GM23338 (cell line): ENCODE results near the gene ADIPOR2. TPM values are rescaled to one million over a fixed set of nuclear protein-coding genes. Genes with fewer than 3 reads are reported as not detected.
"Not testable (repeated sequence)": the region's sequence is repeated elsewhere in the genome, so short reads cannot be mapped to it uniquely, and the experiment has no call there.

Source experiments
- ATAC-seq: fragments of 200-7000 bp; cut with Tn5 transposase; 3 replicates; pipeline ENCODE4 v1.9.1; 2020
- DNase-seq: peaks from one replicate; pipeline ENCODE4 v3.0.0-alpha.2; 2015; ENCODE audit warnings: low spot score
- H2AFZ ChIP-seq: fragments of 200-600 bp; sonication (generic); 2 replicates; pipeline ENCODE4 v1.8.0; 2016; ENCODE audit warnings: antibody characterized with exemption, mild to moderate bottlenecking, moderate library complexity
- H3F3A ChIP-seq: fragments of 200-600 bp; sonication (generic); replicated peaks from 2 replicates; pipeline ENCODE4 v1.8.0; 2017; ENCODE audit warnings: antibody characterized with exemption, mixed run types, low read depth
- H3K27ac ChIP-seq: fragments of 200-600 bp; sonication (generic); 2 replicates; pipeline ENCODE4 v1.6.1; 2016; ENCODE audit warnings: low read depth
- H3K27me3 ChIP-seq: fragments of 200-600 bp; sonication (generic); 2 replicates; pipeline ENCODE4 v1.8.0; 2016; ENCODE audit warnings: mild to moderate bottlenecking, mixed run types, moderate library complexity; ENCODE audit not compliant: insufficient read depth
- H3K36me3 ChIP-seq: fragments of 200-600 bp; sonication (generic); 2 replicates; pipeline ENCODE4 v1.8.0; 2016; ENCODE audit warnings: mild to moderate bottlenecking; ENCODE audit not compliant: insufficient read depth
- H3K4me1 ChIP-seq: fragments of 200-600 bp; sonication (generic); 2 replicates; pipeline ENCODE4 v1.8.0; 2016; ENCODE audit warnings: mild to moderate bottlenecking, moderate library complexity; ENCODE audit not compliant: insufficient read depth
- H3K4me2 ChIP-seq: fragments of 200-600 bp; sonication (generic); 2 replicates; pipeline ENCODE4 v1.7.1; 2017; ENCODE audit warnings: mixed run types
- H3K4me3 ChIP-seq: fragments of 200-600 bp; sonication (generic); 2 replicates; pipeline ENCODE4 v1.6.1; 2016; ENCODE audit warnings: mixed run types
- H3K79me2 ChIP-seq: fragments of 200-600 bp; sonication (generic); replicated peaks from 2 replicates; pipeline ENCODE4 v1.8.0; 2017; ENCODE audit warnings: mild to moderate bottlenecking; ENCODE audit not compliant: insufficient read depth
- H3K9me2 ChIP-seq: fragments of 200-600 bp; sonication (generic); 2 replicates; pipeline ENCODE4 v1.8.0; 2017; ENCODE audit not compliant: insufficient read depth
- H4K20me1 ChIP-seq: fragments of 200-600 bp; sonication (generic); replicated peaks from 2 replicates; pipeline ENCODE4 v1.8.0; 2017; ENCODE audit warnings: mild to moderate bottlenecking; ENCODE audit not compliant: insufficient read depth
- H3K27ac Mint-ChIP-seq: 2 replicates; pipeline ENCODE4 v1.8.0; 2020; ENCODE audit warnings: inconsistent platforms, mild to moderate bottlenecking, moderate library complexity, mixed read lengths
- H3K27me3 Mint-ChIP-seq: 3 replicates; pipeline ENCODE4 v1.8.0; 2022; ENCODE audit warnings: low read depth, mild to moderate bottlenecking, moderate library complexity, mixed read lengths, inconsistent platforms; ENCODE audit not compliant: insufficient read depth, poor library complexity
- H3K36me3 Mint-ChIP-seq: 3 replicates; pipeline ENCODE4 v1.8.0; 2021; ENCODE audit warnings: low read depth, mild to moderate bottlenecking, inconsistent platforms, moderate library complexity, mixed read lengths
- H3K4me1 Mint-ChIP-seq: 3 replicates; pipeline ENCODE4 v1.8.0; 2020; ENCODE audit warnings: mild to moderate bottlenecking, inconsistent platforms, mixed read lengths
- H3K4me3 Mint-ChIP-seq: 3 replicates; pipeline ENCODE4 v1.8.0; 2021; ENCODE audit warnings: moderate library complexity, mild to moderate bottlenecking, inconsistent platforms, mixed read lengths
- H3K9me3 Mint-ChIP-seq: 3 replicates; pipeline ENCODE4 v1.8.0; 2020; ENCODE audit warnings: moderate library complexity, mild to moderate bottlenecking, inconsistent platforms, mixed read lengths
- ZNF331 ChIP-seq: fragments of 250-450 bp; sonication (Bioruptor Pico); IDR thresholded peaks from 2 replicates; pipeline ENCODE4 v1.5.0; 2020; ENCODE audit warnings: low read depth, mild to moderate bottlenecking, moderate library complexity
- polyA plus RNA-seq: library from polyadenylated mRNA; unstranded; fragments of >200 nt; fragmentation: Nextera tagmentation; extraction: Ambion mirVana; gene quantifications from 2 replicates; pipeline ENCODE4 v1.2.1, GENCODE V29; 2016
- total RNA-seq: library from RNA; depleted of rRNA; stranded (reverse); fragments of >200 nt; shearing (Covaris generic); gene quantifications from 2 replicates; pipeline ENCODE4 v1.2.3, GENCODE V29; 2014
- TF ChIP-seq, protein P1 (sequence below): fragments of 250-450 bp; sonication (Bioruptor Pico); IDR thresholded peaks from 2 replicates; pipeline ENCODE4 v1.5.0; 2020; ENCODE audit warnings: mild to moderate bottlenecking, moderate library complexity

The ADIPOR2 gene
- total and polyA plus RNA-seq, 2 experiments from 2014 or later: 11.7 to 36.2 TPM

DNA sequence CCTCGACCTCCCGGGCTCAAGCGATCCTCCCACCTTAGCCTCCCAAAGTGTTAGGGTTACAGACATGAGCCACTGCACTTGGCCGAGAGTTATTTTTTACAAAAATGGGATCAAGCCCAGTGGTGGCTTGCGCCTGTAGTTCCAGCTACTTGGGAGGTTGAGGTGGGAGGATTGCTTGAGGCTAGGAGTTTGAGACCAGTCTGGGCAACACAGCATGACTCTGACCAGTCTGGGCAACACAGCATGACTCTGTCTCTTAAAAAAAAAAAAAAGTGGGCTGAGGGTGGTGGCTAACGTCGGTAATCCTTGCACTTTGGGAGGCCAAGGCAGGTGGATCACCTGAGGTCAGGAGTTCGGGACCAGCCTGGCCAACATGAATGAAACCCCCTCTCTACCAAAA lies 4.2 kb downstream of the ADIPOR2 start:
- H3K36me3 Mint-ChIP-seq: peaks cover 13% of the 10 kb centered on the region
- H3K27ac Mint-ChIP-seq, H3K4me2 ChIP-seq, ATAC-seq, H3K9me2 ChIP-seq, H2AFZ ChIP-seq, H3F3A ChIP-seq, H3K36me3 ChIP-seq, H3K27me3 Mint-ChIP-seq, H3K4me1 ChIP-seq, H3K4me3 Mint-ChIP-seq, H3K9me3 Mint-ChIP-seq, DNase-seq, H3K4me3 ChIP-seq, H3K27me3 ChIP-seq, H3K27ac ChIP-seq: not testable (repeated sequence)
- H3K79me2 ChIP-seq: peaks cover 87% of the 10 kb centered on the region
- peaks cover 31% of the 10 kb centered on the region for H3K4me1 Mint-ChIP-seq
- peaks cover 45% of the 10 kb centered on the region for H4K20me1 ChIP-seq

DNA sequence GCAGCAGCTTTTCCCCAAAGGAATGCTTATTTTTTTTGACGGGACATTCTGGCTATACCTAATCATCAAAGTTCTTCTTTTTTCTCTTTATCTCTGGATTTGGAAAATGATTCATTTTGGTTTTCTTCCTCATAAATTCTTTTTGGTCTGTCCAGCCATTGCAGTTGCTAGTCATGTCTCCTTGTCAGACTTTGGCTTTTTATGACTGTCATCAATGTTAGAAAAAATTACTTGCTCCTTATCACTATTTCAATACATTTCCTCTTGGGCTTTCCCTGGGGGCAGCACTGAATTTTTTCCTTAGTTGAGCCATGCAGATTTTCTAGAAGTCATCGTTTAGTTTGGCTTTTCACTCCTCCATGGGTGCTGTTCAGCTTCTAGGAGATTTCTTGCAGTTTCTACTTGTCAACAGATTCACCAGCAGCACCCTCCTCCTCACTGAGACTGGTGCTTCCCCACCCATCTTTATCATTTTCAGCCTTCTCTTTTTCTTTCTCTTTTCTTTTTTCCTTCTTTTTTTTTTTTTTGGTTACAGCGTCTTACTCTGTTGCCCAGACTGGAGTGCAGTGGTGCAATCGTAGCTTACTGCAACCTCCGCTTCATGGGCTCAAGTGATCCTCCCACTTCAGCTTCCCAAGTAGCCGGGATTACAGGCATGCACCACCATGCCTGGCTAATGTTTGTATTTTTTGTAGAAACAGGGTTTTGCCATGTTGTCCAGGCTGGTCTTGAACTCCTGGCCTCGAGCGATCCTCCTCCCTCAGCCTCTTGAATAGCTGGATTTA lies 5.2 kb downstream of the ADIPOR2 start:
- DNase-seq (no peak), ATAC-seq (no peak)
- Histone ChIP-seq H3K79me2 (peaks cover 97% of the 10 kb centered on the region), H3F3A (no peaks in the 10 kb centered on the region), H3K36me3 (no peaks in the 10 kb centered on the region), H3K9me2 (no peaks in the 10 kb centered on the region), H3K27ac (no peak overlapping the region), H3K27me3 (no peaks in the 10 kb centered on the region), H3K4me3 (no peak overlapping the region), H2AFZ (no peak overlapping the region), H3K4me1 (peaks cover 9% of the 10 kb centered on the region), H3K4me2 (no peak overlapping the region), H4K20me1 (peaks cover 45% of the 10 kb centered on the region)
- Mint-ChIP-seq H3K9me3 (no peaks in the 10 kb centered on the region), H3K27me3 (peaks cover 4% of the 10 kb centered on the region), H3K4me3 (no peak overlapping the region), H3K27ac (no peak overlapping the region), H3K36me3 (peaks cover 13% of the 10 kb centered on the region), H3K4me1 (peaks cover 30% of the 10 kb centered on the region)
- TF ChIP-seq, protein P1, sequence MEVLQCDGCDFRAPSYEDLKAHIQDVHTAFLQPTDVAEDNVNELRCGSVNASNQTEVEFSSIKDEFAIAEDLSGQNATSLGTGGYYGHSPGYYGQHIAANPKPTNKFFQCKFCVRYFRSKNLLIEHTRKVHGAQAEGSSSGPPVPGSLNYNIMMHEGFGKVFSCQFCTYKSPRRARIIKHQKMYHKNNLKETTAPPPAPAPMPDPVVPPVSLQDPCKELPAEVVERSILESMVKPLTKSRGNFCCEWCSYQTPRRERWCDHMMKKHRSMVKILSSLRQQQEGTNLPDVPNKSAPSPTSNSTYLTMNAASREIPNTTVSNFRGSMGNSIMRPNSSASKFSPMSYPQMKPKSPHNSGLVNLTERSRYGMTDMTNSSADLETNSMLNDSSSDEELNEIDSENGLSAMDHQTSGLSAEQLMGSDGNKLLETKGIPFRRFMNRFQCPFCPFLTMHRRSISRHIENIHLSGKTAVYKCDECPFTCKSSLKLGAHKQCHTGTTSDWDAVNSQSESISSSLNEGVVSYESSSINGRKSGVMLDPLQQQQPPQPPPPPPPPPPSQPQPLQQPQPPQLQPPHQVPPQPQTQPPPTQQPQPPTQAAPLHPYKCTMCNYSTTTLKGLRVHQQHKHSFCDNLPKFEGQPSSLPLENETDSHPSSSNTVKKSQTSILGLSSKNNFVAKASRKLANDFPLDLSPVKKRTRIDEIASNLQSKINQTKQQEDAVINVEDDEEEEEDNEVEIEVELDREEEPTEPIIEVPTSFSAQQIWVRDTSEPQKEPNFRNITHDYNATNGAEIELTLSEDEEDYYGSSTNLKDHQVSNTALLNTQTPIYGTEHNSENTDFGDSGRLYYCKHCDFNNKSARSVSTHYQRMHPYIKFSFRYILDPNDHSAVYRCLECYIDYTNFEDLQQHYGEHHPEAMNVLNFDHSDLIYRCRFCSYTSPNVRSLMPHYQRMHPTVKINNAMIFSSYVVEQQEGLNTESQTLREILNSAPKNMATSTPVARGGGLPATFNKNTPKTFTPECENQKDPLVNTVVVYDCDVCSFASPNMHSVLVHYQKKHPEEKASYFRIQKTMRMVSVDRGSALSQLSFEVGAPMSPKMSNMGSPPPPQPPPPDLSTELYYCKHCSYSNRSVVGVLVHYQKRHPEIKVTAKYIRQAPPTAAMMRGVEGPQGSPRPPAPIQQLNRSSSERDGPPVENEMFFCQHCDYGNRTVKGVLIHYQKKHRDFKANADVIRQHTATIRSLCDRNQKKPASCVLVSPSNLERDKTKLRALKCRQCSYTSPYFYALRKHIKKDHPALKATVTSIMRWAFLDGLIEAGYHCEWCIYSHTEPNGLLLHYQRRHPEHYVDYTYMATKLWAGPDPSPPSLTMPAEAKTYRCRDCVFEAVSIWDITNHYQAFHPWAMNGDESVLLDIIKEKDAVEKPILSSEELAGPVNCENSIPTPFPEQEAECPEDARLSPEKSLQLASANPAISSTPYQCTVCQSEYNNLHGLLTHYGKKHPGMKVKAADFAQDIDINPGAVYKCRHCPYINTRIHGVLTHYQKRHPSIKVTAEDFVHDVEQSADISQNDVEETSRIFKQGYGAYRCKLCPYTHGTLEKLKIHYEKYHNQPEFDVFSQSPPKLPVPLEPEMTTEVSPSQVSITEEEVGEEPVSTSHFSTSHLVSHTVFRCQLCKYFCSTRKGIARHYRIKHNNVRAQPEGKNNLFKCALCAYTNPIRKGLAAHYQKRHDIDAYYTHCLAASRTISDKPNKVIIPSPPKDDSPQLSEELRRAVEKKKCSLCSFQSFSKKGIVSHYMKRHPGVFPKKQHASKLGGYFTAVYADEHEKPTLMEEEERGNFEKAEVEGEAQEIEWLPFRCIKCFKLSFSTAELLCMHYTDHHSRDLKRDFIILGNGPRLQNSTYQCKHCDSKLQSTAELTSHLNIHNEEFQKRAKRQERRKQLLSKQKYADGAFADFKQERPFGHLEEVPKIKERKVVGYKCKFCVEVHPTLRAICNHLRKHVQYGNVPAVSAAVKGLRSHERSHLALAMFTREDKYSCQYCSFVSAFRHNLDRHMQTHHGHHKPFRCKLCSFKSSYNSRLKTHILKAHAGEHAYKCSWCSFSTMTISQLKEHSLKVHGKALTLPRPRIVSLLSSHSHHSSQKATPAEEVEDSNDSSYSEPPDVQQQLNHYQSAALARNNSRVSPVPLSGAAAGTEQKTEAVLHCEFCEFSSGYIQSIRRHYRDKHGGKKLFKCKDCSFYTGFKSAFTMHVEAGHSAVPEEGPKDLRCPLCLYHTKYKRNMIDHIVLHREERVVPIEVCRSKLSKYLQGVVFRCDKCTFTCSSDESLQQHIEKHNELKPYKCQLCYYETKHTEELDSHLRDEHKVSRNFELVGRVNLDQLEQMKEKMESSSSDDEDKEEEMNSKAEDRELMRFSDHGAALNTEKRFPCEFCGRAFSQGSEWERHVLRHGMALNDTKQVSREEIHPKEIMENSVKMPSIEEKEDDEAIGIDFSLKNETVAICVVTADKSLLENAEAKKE: no peak
- no peak for TF ChIP-seq ZNF331
